B cell (primary cell): ENCODE measurements around the gene TNNT1. TPM values are rescaled to one million over a fixed set of nuclear protein-coding genes. Genes with fewer than 3 reads are reported as not detected.

ENCODE experiments used
- ATAC-seq: fragments of 200-7000 bp; cut with Tn5 transposase; one replicate; pipeline ENCODE4 v1.10.0; 2021; ENCODE audit warnings: low read depth, mild to moderate bottlenecking, moderate number of reproducible peaks, moderate library complexity
- CTCF ChIA-PET: fragments of 350-600 bp; sonication (Branson Sonifier 250); formaldehyde crosslinking; loops from one replicate; lab custom pipeline; 2021; ENCODE audit warnings: antibody characterized with exemption, inconsistent platforms; lab: Charles Lee
- POLR2A ChIA-PET: fragments of 350-600 bp; sonication (Branson Sonifier 250); formaldehyde crosslinking; loops from one replicate; lab custom pipeline; 2021; ENCODE audit warnings: antibody characterized with exemption; lab: Charles Lee
- DNase-seq: peaks from one replicate; pipeline ENCODE4 v3.0.0; 2013
- H2AFZ ChIP-seq: 2 replicates; pipeline ENCODE4 v1.6.1; 2012; ENCODE audit warnings: mild to moderate bottlenecking, low read depth, low read length; ENCODE audit not compliant: insufficient read depth, poor library complexity, severe bottlenecking
- H3K27ac ChIP-seq, 2 donors: 1 replicate in 1 of 2; 2 replicates in 1 of 2; pipeline ENCODE4 v1.5.1; 2012 to 2013; ENCODE audit warnings: low read length in 2 of 2, mild to moderate bottlenecking in 2 of 2, moderate library complexity in 1 of 2
- H3K27me3 ChIP-seq, 4 experiments: fragments of 200-600 bp in 1 of 4; sonication (generic) in 1 of 4; replicated peaks in 1 of 4; 1 replicate in 2 of 4; 2 replicates in 2 of 4; pipeline versions ENCODE4 v1.6.1 to v1.7.0; 2013 to 2016; ENCODE audit warnings: low read length in 3 of 4, mild to moderate bottlenecking in 2 of 4, mixed read lengths in 1 of 4, moderate library complexity in 1 of 4; ENCODE audit not compliant: insufficient read depth in 4 of 4, control insufficient read depth in 3 of 4; ENCODE audit errors: control extremely low read depth in 1 of 4
- H3K36me3 ChIP-seq, 2 experiments: replicated peaks in 1 of 2; 1 replicate in 1 of 2; 2 replicates in 1 of 2; pipeline versions ENCODE4 v1.6.1 to v1.7.1; 2013; ENCODE audit warnings: low read length in 1 of 2; ENCODE audit not compliant: insufficient read depth in 2 of 2, control insufficient read depth in 1 of 2; ENCODE audit errors: control extremely low read depth in 1 of 2, extremely low read depth in 1 of 2
- H3K4me1 ChIP-seq, 2 donors: fragments of 200-600 bp in 1 of 2; sonication (generic) in 1 of 2; 1 replicate in 1 of 2; 2 replicates in 1 of 2; pipeline versions ENCODE4 v1.5.1 to v1.6.1; 2013 to 2017; ENCODE audit warnings: low read length in 2 of 2; ENCODE audit not compliant: control insufficient read depth in 2 of 2, insufficient read depth in 2 of 2
- H3K4me2 ChIP-seq: replicated peaks from 2 replicates; pipeline ENCODE3; 2012; ENCODE audit warnings: mild to moderate bottlenecking, low read depth, low read length; ENCODE audit not compliant: poor library complexity, severe bottlenecking
- H3K4me3 ChIP-seq, 5 experiments: fragments of 200-600 bp in 1 of 5; sonication (generic) in 1 of 5; 1 replicate in 3 of 5; 2 replicates in 2 of 5; pipeline versions ENCODE4 v1.5.1 to v1.7.0; 2011 to 2016; ENCODE audit warnings: low read length in 4 of 5, mild to moderate bottlenecking in 4 of 5, low read depth in 2 of 5, control low read depth in 1 of 5, moderate library complexity in 1 of 5; ENCODE audit not compliant: insufficient read depth in 1 of 5; ENCODE audit errors: control extremely low read depth in 1 of 5, extremely low read depth in 1 of 5
- H3K79me2 ChIP-seq: fragments of 200-600 bp; sonication (generic); one replicate; pipeline ENCODE4 v1.6.0; 2016; ENCODE audit warnings: low read length; ENCODE audit not compliant: control insufficient read depth, insufficient read depth
- H3K9ac ChIP-seq: fragments of 200-600 bp; sonication (generic); 2 replicates; pipeline ENCODE4 v1.6.1; 2017; ENCODE audit warnings: mild to moderate bottlenecking, low read length, moderate library complexity
- H3K9me3 ChIP-seq, 3 donors: one replicate each; pipeline versions ENCODE4 v1.6.1 to v1.7.1; 2013; ENCODE audit warnings: low read length in 2 of 3; ENCODE audit not compliant: control insufficient read depth in 2 of 3, insufficient read depth in 1 of 3; ENCODE audit errors: control extremely low read depth in 1 of 3
- H4K20me1 ChIP-seq: 2 replicates; pipeline ENCODE4 v1.6.0; 2012; ENCODE audit warnings: mild to moderate bottlenecking, low read length; ENCODE audit not compliant: insufficient read depth, control insufficient read depth, poor library complexity, severe bottlenecking
- H3K27ac Mint-ChIP-seq: one replicate; pipeline ENCODE4 v1.8.0; 2021; ENCODE audit warnings: mixed read lengths
- H3K27me3 Mint-ChIP-seq: one replicate; pipeline ENCODE4 v1.8.0; 2021; ENCODE audit warnings: mixed read lengths
- H3K4me1 Mint-ChIP-seq: one replicate; pipeline ENCODE4 v1.8.0; 2021; ENCODE audit warnings: mixed read lengths
- H3K4me3 Mint-ChIP-seq: one replicate; pipeline ENCODE4 v1.8.0; 2021; ENCODE audit warnings: mixed read lengths
- H3K9me3 Mint-ChIP-seq: one replicate; pipeline ENCODE4 v1.8.0; 2022; ENCODE audit warnings: mixed read lengths; ENCODE audit not compliant: insufficient read depth
- EZH2 ChIP-seq: IDR thresholded peaks from 2 replicates; pipeline ENCODE4 v1.6.1; 2012; ENCODE audit warnings: borderline replicate concordance, low read depth, mild to moderate bottlenecking, moderate library complexity, low read length; ENCODE audit not compliant: insufficient read depth, poor library complexity, severe bottlenecking
- WGBS: methylation state at CpG from one replicate; pipeline ENCODE4 v1.1.5; 2013; ENCODE audit warnings: missing lambda C conversion rate; ENCODE audit not compliant: insufficient coverage; 5-methylcytosine and 5-hydroxymethylcytosine counted together
- intact Hi-C: fragments of 100-400 bp; cut with micrococcal nuclease; formaldehyde crosslinking; loops from one replicate; pipeline ENCODE4 v1.10.0; 2022
- polyA plus RNA-seq: library from polyadenylated mRNA; depleted of rRNA; stranded (reverse); fragments of >200 nt; gene quantifications from 2 replicates; pipeline ENCODE4 v1.2.3, GENCODE V29; 2012
- total RNA-seq, 2 donors: library from RNA; stranded (reverse); fragments of 120-200 nt in 1 of 2; gene quantifications; 1 replicate in 1 of 2; 2 replicates in 1 of 2; pipeline versions ENCODE4 v1.2.3 to v1.2.4, GENCODE V29; 2013 to 2022
- TF ChIP-seq, protein P1 (sequence below): fragments of 200-600 bp; IDR thresholded peaks from one replicate; pipeline ENCODE4 v1.8.0; 2022; ENCODE audit warnings: antibody characterized with exemption, mild to moderate bottlenecking

TNNT1 gene
- total and polyA plus RNA-seq, 2 donors (not counting 1 experiment from before 2014, with no cell fraction given): not detected

DNA sequence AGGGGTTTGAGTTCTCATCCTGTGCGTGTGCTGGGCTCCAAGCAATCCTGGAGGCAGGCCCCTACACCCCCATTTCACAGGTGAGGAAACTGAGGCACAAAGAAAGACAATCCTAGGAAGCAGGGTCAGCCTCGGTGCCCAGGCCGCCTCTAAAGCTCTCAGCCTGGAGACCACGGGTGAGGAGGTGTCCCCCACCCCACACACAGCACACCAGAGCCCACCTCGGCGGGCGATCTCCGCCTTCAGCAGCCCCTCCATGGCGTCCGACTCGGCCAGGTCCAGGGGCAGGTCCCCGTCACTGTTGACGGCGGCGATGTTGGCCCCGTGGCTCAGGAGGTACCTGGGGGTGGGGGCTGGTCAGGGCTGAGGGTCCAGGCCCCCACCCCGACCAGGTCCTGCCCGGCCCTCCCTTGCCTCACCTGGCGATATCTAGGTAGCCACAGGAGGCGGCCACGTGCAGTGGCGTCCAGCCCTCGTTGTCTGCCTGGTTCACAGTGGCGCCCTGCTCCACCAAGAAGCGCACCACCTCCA lies 36.7 kb downstream of the TNNT1 start:
- Histone ChIP-seq H3K4me2 (no peak overlapping the region), H3K27me3 (no peaks in the 10 kb centered on the region), H3K4me3 (no peak overlapping the region), H2AFZ (no peak overlapping the region), H3K4me1 (peaks cover 6 to 36% of the 10 kb centered on the region in 2 donors), H3K79me2 (peaks cover 43% of the 10 kb centered on the region), H3K9ac (no peak overlapping the region), H4K20me1 (peaks cover 71% of the 10 kb centered on the region), H3K9me3 (no peaks in the 10 kb centered on the region), H3K36me3 (peaks cover 0 to 22% of the 10 kb centered on the region in 2 experiments), H3K27ac (no peak overlapping the region)
- Mint-ChIP-seq H3K27ac (no peak overlapping the region), H3K9me3 (no peaks in the 10 kb centered on the region), H3K4me3 (no peak overlapping the region), H3K27me3 (no peaks in the 10 kb centered on the region), H3K4me1 (peaks cover 35% of the 10 kb centered on the region)
- 93% methylated on average over 18 of the region's 25 CpGs for WGBS
- CTCF ChIA-PET: no interaction called here
- intact Hi-C loops: loop anchor here (10.0 kb wide), 3 partner anchors 108 to 998 kb away; partner anchors contain the start of genes PRPF31 and TFPT
- POLR2A ChIA-PET: no interaction called here
- DNase-seq (no peak), ATAC-seq (no peak)
- TF ChIP-seq, protein P1, sequence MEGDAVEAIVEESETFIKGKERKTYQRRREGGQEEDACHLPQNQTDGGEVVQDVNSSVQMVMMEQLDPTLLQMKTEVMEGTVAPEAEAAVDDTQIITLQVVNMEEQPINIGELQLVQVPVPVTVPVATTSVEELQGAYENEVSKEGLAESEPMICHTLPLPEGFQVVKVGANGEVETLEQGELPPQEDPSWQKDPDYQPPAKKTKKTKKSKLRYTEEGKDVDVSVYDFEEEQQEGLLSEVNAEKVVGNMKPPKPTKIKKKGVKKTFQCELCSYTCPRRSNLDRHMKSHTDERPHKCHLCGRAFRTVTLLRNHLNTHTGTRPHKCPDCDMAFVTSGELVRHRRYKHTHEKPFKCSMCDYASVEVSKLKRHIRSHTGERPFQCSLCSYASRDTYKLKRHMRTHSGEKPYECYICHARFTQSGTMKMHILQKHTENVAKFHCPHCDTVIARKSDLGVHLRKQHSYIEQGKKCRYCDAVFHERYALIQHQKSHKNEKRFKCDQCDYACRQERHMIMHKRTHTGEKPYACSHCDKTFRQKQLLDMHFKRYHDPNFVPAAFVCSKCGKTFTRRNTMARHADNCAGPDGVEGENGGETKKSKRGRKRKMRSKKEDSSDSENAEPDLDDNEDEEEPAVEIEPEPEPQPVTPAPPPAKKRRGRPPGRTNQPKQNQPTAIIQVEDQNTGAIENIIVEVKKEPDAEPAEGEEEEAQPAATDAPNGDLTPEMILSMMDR: no peak
- no peak for TF ChIP-seq EZH2

DNA sequence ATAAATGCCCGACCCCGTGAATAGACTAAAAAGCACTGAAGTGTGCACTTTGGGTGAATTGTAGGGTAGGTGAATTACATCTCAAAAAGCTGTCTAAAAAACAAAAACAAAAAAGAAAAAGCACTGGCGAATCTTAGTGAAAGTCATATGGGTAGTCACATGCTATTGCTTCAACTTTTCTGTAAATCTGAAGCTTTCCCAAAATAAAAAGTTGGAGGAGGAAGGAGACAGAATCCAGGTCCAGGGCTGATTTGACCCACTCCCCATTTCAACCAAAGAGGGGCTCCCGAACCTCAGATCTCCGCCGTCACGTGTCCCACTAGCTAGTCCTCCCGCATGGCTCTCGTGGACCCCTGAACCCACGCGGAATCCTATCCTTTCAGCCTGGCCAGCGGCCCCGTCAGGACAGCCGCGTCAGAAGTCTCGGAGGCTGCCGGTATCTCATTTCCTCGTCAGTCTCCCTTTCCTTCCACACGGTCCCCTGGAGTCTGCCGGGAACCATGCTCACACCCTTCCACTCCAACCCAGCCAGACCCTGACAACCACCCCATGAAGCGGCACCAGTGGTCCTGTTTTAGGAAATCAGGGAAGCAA lies 37.7 kb downstream of the TNNT1 start:
- Histone ChIP-seq H3K9me3 (no peaks in the 10 kb centered on the region), H3K4me1 (peaks cover 6 to 29% of the 10 kb centered on the region in 2 donors), H3K27me3 (no peaks in the 10 kb centered on the region), H3K4me2 (no peak overlapping the region), H3K4me3 (no peak overlapping the region), H3K27ac (no peak overlapping the region), H2AFZ (no peak overlapping the region), H3K9ac (no peak overlapping the region), H3K36me3 (peaks cover 0 to 22% of the 10 kb centered on the region in 2 experiments), H3K79me2 (peaks cover 39% of the 10 kb centered on the region), H4K20me1 (peaks cover 63% of the 10 kb centered on the region)
- DNase-seq (no peak), ATAC-seq (no peak)
- ChIA-PET POLR2A (interaction anchor here (0.5 kb wide), 1 partner anchor 762 kb away, joined by 8 read pairs; no protein-coding TSS in a partner anchor), CTCF (no interaction called here)
- Mint-ChIP-seq H3K9me3 (no peaks in the 10 kb centered on the region), H3K27me3 (no peaks in the 10 kb centered on the region), H3K4me3 (no peak overlapping the region), H3K4me1 (peaks cover 30% of the 10 kb centered on the region), H3K27ac (no peak overlapping the region)
- WGBS: 94% methylated on average over 17 of the region's 21 CpGs
- no peak for TF ChIP-seq EZH2
- TF ChIP-seq, protein P1: no peak
- intact Hi-C loops: loop anchor here (10.0 kb wide), 3 partner anchors 107 to 997 kb away; partner anchors contain the start of genes PRPF31 and TFPT
